ENCODE measurements around the gene CWF19L2.
"Not testable (repeated sequence)": the region's sequence is repeated elsewhere in the genome, so short reads cannot be mapped to it uniquely, and the experiment has no call there.

The CWF19L2 gene

DNA sequence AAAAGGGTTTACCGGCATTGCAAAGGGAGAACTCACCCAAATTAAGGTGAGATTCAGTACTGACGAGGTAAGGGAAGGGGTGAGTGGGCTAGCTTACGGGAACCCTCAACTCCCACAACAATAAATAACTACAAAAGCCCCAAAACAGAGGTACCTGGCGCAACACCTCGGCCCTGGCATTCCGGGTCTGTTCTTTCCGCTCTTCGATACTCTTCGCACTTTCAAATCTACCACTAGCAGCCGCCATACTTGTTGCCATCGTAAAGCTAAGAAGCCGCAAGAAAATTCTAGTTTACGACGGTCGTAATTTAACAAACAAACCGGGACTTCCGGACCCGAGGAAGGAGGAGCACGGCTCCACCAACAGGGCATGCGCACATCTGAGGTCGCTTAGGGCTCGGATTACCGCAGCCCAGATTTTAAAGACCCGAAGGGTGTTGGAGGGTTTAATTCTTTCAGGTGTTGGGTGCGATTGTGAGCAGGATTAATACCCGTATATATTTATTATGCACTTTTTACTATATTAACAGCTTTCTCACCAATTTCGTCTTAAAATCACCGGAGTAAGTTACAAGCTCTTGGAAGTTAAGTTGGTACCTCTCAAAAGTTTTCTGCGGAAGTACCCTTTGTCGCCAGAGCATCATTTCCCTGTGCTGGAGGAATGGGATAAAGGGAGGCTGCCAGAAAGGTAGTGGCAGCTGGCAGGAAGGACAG lies at the start of gene CWF19L2:
CWF19L2 (minus strand) TSS at position 268 of the 714 bp plus-strand sequence; CDS start at position 259, 9 bp downstream.
- peak; percentile 91 for DNase-seq (ENCODE audit: low read depth)

- DNase-seq (ENCODE audit: low read depth), result no peak
Measured at GRCh38 chr11:107505647-107506225, 48.1 kb upstream of the CWF19L2 start.

GRCh38 chr11:107504981-107505380 lies 47.4 kb upstream of the CWF19L2 start:
- DNase-seq (ENCODE audit: low read depth), result no peak

DNA sequence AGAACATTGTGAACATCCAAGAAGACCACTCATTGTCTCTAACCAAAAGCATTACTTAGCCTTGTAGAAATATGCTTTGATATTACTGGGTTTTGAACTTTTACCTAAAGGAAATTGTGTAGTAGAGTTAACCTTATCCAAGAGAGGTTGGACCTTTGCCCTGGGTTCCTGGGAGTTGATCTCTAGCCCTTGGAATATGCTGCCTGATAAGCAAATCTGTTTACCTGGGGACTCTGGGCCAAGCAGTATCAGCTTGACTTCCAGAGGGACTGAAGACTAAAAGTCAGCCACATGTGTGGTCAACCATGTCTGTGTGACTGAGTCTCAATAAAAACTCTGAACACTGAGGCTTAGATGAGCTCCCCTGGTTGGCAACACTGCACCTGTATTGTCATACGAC lies 44.1 kb upstream of the CWF19L2 start:
- no peak for DNase-seq (ENCODE audit: low read depth)

DNA sequence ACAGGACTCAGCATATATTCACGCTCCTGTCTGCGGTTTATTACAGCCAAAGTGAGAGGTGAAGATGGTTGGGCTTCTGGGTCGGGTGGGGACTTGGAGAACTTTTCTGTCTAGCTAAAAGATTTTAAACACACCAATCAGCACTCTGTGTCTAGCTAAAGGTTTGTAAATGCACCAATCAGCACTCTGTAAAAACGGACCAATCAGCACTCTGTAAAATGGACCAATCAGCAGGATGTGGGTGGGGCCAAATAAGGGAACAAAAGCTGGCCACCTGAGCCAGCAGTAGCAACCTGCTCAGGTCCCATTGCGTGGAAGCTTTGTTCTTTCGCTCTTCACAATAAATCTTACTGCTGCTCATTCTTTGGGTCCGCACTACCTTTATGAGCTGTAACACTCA lies 39.7 kb upstream of the CWF19L2 start:
- DNase-seq (ENCODE audit: low read depth), result not testable (repeated sequence)

DNA sequence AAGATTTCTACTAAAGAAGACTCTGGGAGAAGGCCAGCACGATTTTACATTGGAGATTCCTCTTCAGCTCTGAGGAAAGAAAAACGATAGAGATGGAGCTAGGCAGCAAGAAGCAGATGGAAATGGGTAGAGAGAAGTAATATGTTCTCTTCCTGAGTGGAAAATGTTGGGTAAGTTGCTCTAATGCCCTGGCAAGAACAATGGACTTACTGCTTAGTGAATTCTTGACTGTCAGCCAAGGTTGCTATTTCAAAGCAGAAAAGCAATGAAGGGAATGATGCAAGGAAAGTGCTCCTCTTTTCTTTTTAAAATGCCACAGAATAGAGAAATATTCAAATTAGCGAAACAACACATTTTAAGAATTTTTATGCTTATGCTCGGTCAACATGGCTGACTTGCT lies 38.4 kb upstream of the CWF19L2 start:
- DNase-seq (ENCODE audit: low read depth), result no peak

GRCh38 chr11:107494055-107494454 lies 36.4 kb upstream of the CWF19L2 start:
- DNase-seq (ENCODE audit: low read depth), result no peak

DNA sequence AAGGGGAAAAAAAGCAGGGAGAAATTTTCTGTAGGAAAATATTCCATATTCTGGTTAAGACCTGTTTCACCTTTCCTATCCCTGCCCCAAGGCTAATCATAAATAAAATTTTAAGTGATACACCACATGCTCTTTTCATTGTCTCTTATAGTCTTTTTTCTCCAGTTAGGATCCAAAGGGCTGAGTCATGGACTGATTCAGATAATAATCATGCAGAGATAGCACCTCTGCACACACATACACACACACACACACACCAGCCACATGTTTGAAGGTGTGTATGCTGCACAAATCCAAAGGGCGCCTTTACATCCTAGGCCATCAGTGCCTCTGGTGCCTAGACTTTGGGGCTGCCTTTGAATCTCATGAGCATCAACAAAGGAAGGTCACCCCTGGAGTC lies 35.5 kb upstream of the CWF19L2 start:
- DNase-seq (ENCODE audit: low read depth), result no peak

DNA sequence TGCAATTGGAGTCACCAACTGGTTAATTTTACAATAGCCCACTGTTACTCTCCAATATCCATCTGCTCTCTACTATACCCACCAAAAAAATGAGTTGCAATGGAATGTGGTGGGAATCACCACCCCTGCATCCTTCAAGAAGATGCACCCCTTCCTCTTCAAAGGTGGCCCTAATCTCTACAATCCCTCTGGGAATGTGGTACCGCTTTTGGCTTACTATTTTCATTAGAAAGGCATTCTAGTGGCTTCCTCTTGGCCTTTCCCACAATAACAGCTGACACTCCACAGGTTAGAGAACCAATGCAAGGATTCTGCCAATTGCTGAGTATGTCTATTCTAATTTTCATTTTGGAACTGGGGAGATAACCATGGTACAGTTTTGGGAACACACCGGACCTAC lies 33.2 kb upstream of the CWF19L2 start:
- DNase-seq (ENCODE audit: low read depth), result no peak

DNA sequence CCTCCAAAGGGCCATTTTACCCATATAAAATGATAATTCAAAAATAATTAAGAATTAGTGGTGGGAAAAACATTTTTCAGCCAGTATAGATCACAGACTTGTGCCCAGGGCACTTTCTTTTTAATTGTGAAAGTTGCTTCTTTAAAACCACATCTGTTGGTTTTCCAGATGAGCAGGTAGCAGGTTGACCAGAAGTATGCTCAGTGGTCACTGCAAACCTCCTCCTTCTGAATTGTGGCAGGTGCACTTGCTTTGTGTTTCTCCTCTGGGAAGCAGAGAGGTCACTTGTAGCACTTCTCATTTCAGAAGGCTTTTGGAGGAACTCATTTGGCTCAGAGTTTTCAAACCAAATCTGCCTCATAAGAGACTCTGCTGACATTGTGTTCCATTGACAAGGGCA lies 24.6 kb upstream of the CWF19L2 start:
- DNase-seq (ENCODE audit: low read depth), result no peak

DNA sequence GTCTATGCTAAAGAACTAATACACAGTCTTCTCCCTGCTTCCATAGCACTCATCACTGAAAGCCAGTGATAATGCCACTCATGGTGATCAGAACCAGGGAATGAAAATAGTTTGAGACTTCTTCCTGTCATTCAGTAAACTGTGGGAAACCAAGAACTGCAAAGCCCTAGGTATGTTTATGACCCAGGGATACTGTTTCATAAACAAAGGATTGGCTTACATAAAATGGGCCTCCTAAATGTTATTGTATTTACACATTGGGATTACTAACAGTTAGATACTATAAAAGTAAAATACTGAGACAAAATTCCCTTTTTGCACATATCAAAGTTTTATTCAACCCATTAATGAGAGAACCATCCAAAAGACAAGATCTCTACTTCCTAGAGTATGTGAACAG lies 21.3 kb upstream of the CWF19L2 start:
- no peak for DNase-seq (ENCODE audit: low read depth)

DNA sequence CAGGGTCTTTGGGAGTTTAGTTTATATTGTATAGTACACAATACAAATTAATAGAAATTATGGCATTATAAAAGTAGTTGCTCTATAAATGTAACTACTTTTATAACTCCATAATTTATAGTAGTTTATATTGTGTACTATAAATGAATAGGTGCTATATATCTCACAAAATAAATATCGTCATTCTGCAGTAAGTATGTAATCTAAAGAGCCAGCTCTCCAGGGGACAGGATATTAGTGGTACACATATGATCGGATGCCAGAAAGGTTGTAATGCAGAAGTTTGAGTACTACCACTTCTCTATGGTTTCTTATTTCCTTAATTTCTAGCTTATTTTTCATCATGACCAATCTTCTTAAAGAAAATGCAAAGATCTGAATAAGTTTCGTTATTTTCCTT lies 20.2 kb upstream of the CWF19L2 start:
- no peak for DNase-seq (ENCODE audit: low read depth)

- DNase-seq (ENCODE audit: low read depth), result no peak
Measured at GRCh38 chr11:107473792-107474191, 16.2 kb upstream of the CWF19L2 start.

DNA sequence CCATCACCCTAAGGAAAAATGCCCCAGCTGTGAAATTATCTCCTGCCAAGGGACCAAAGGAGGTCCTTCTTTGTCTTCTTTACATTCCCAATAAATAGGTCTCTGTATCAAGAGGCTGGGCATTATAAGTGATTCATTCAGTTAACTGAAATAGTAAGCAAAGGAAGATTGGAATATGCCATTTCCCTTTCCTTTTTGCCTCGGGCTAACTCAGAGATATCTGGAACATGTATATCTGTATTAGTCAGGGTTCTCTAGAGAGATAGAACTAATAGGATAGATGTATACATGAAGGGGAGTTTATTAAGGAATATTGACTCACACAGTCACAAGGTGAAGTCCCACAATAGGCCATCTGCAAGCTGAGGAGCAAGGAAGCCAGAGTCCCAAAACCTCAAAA lies 15.3 kb upstream of the CWF19L2 start:
- no peak for DNase-seq (ENCODE audit: low read depth)

DNA sequence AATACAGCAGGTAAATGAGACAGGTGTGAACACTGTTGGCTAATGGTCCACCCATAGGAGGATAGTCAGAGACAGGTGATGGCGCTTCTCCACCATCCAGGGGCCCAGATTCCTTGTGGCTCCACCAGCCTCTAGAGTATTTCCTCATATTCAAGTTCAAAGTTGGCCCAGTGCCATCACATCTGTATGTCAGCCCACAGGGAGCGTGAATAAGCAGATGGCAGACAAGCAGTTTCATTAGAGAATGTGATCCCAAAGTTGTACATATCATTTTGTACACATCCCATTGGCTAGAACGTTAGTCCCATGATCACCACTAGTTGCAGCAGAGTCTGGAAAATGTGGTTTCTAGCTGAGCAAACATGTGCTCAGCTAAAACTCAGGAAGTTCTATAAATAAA lies 11.0 kb upstream of the CWF19L2 start:
- DNase-seq (ENCODE audit: low read depth), result no peak

DNA sequence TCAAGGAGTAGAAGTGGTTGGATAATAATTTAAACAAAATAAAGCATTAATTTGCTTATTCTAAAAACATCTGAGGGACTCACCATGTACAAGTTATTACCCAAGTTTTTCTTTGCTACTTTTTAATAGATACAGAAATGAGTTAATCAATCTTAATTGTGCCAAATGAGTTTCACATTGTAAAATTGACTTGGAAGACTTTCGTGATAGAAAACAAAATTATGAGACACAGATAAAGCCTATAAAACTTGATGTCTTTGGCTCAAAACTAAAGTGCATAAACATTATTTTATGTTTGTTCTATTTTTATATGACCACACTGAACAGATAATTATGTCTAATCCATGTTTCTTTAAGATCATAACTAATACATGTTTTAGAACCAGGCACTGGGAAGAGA lies 10.1 kb upstream of the CWF19L2 start:
- DNase-seq (ENCODE audit: low read depth), result no peak

DNA sequence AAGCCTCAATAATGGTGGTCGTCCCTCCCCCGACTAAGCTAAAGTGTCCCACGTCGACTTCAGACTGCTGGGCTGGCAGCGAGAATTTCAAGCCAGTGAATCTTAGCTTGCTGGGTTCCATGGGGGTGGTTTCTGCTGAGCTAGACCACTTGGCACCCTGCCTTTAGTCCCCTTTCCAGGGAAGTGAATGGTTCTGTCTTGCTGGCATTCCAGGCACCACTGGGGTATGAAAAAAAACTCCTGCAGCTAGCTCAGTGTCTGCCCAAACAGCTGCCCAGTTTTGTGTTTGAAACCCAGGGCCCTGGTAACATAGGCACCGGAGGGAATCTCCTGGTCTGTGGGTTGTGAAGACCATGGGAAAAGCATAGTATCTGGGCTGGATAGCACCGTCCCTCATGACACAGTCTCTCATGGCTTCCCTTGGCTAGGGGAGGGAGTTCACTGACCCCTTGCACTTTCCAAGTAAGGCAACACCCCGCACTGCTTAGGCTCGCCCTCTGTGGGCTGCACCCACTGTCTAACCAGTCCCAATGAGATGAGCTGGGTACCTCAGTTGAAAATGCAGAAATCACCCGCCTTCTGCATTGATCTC lies 8.7 kb upstream of the CWF19L2 start:
- not testable (repeated sequence) for DNase-seq (ENCODE audit: low read depth)

DNA sequence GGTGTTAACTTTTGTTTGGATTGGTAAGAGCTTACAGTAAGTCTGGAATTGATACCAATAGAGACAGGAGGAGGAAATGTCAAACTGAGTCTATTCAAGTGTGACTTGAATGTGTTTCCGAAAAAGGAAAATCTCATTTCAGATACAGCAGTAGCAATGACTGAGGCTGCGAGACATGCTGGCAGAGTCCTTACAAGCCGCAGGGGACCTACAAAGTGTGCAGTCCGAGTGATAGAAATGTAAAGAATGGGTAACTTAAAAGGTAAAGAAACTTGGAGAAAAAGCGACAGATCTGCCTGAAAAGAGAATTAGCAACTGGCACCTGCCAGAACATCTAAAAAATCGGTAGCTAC lies 444 bp downstream of the CWF19L2 start:
- no peak for DNase-seq (ENCODE audit: low read depth)

DNA sequence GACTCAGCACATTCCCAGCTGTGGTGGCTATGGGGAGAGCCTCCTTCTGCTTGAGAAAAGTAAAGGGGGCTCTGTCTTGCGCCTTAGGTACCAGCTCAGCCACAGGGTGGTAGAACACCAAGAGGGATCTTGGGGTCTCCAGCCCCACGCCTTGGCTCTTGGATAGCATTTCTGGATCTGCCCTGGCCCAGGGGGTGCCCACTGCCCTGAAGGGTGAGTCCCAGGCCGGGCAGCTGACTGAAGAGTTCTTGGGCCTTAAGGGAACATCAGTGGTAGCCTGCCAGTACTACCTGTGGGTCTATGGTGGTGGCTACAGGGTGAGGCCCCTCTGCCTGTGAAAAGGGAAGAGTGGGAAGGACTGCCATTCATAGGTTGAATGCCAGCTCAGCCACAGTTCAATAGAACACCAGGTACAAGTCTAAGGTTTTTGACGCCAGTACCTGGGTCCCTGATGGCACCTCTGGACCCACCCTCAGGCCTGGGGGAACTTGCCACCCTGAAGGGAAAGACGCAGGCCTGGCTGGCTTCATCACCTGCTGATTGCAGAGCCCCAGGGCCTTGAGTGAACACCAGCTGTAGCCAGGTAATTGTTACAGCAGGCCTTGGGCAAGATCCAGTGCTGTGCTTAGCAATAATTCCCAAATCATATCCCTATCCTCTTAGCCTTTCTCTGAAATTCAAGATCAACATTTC lies 3.9 kb downstream of the CWF19L2 start:
- no peak for DNase-seq (ENCODE audit: low read depth)

- no peak for DNase-seq (ENCODE audit: low read depth)
Measured at GRCh38 chr11:107446822-107447431, 10.7 kb downstream of the CWF19L2 start.

- DNase-seq (ENCODE audit: low read depth), result no peak
Measured at GRCh38 chr11:107442715-107443215, 14.9 kb downstream of the CWF19L2 start.

- no peak for DNase-seq (ENCODE audit: low read depth)
Measured at GRCh38 chr11:107439586-107440167, 17.9 kb downstream of the CWF19L2 start.

All from CMK (cell line).